ENCODE measurements around the gene MAD2L1. TPM values are rescaled to one million over a fixed set of nuclear protein-coding genes. Genes with fewer than 3 reads are reported as not detected.
A peak's percentile ranks its signal among the peaks of the same experiment; 100 is the strongest.

MAD2L1 gene
- total RNA-seq, 1 experiment from 2014 or later: 43.7 TPM

- ATAC-seq (no peak), DNase-seq (ENCODE audit: low read depth, low spot score) (no peak)
- Histone ChIP-seq H3K4me1 (ENCODE audit: control insufficient read depth, insufficient read depth, low read length) (peaks cover 29% of the 10 kb centered on the region; the same call in 1 of the 2 replicates), H3K4me3 (ENCODE audit: low read depth in 2 of 2, low read length in 2 of 2) (no peak overlapping the region), H3K27ac (ENCODE audit: low read length) (no peak overlapping the region), H3K9me3 (ENCODE audit: control insufficient read depth, insufficient read depth, low read depth, low read length) (no peaks in the 10 kb centered on the region), H3K27me3 (ENCODE audit: control insufficient read depth, insufficient read depth, low read length) (no peaks in the 10 kb centered on the region), H3K36me3 (ENCODE audit: control insufficient read depth, insufficient read depth, low read length) (peaks cover 3% of the 10 kb centered on the region; the same call in 1 of the 2 replicates)
- no TSS peak for BruUV-seq (replicated peaks)
- CTCF ChIA-PET: no interaction called here
- no peak for TF ChIP-seq REST (IDR thresholded peaks at IDR 0.05; ENCODE audit: insufficient read depth in 1 of 2, low read depth in 2 of 2, low read length in 1 of 2)
- no peak for TF ChIP-seq POLR2AphosphoS5 (IDR thresholded peaks at IDR 0.05; ENCODE audit: low read depth, low read length)
- no peak for TF ChIP-seq CTCF (IDR thresholded peaks at IDR 0.05)
- no peak for TF ChIP-seq SIN3A (IDR thresholded peaks at IDR 0.05; ENCODE audit: borderline replicate concordance, insufficient read depth, low read depth, low read length)
- TF ChIP-seq TCF7L2 (IDR thresholded peaks at IDR 0.05; ENCODE audit: low read depth, low read length): no peak
- POLR2A ChIA-PET: no interaction called here
- intact Hi-C loops (cut with micrococcal nuclease; ENCODE audit: unreplicated experiment) (loop anchor here (5.0 kb wide), 1 partner anchor 1027 kb away; no protein-coding TSS in a partner anchor), in situ Hi-C loops (cut with HindIII; ENCODE audit: low pct_unique_long_range_greater_than_20kb, low sequenced_read_pairs) (no loop called here)
Observed at GRCh38 chr4:120070196-120070595, 3.5 kb upstream of the MAD2L1 start.

GRCh38 chr4:120065974-120066516, 603 bp downstream of the MAD2L1 start:
- intact Hi-C loops (cut with micrococcal nuclease; ENCODE audit: unreplicated experiment): no loop called here
- H3K36me3 ChIP-seq (ENCODE audit: control insufficient read depth, insufficient read depth, low read length): peaks cover 12% of the 10 kb centered on the region
- in situ Hi-C loops (cut with HindIII; ENCODE audit: low pct_unique_long_range_greater_than_20kb, low sequenced_read_pairs): no loop called here
- CTCF ChIA-PET: no interaction called here
- H3K4me3 ChIP-seq (ENCODE audit: low read depth in 2 of 2, low read length in 2 of 2): peak overlapping the region; percentile 76 to 90
- POLR2A ChIA-PET: no interaction called here
- no peak for ATAC-seq
- no peak for TF ChIP-seq SIN3A (IDR thresholded peaks at IDR 0.05; ENCODE audit: borderline replicate concordance, insufficient read depth, low read depth, low read length)
- no peak for TF ChIP-seq CTCF (IDR thresholded peaks at IDR 0.05)
- no peak for TF ChIP-seq POLR2AphosphoS5 (IDR thresholded peaks at IDR 0.05; ENCODE audit: low read depth, low read length)
- TF ChIP-seq REST (IDR thresholded peaks at IDR 0.05; ENCODE audit: insufficient read depth in 1 of 2, low read depth in 2 of 2, low read length in 1 of 2): no peak
- no peak for TF ChIP-seq TCF7L2 (IDR thresholded peaks at IDR 0.05; ENCODE audit: low read depth, low read length)
- H3K9me3 ChIP-seq (ENCODE audit: control insufficient read depth, insufficient read depth, low read depth, low read length): no peaks in the 10 kb centered on the region
- TSS peak; percentile 66 for BruUV-seq (replicated peaks)
- peak overlapping the region; percentile 95 for H3K27ac ChIP-seq (ENCODE audit: low read length)
- H3K27me3 ChIP-seq (ENCODE audit: control insufficient read depth, insufficient read depth, low read length): no peaks in the 10 kb centered on the region
- no peak for DNase-seq (ENCODE audit: low read depth, low spot score)
- H3K4me1 ChIP-seq (ENCODE audit: control insufficient read depth, insufficient read depth, low read length): peaks cover 44% of the 10 kb centered on the region

Measured in Panc1 (cell line).